ENCODE results near the gene NOL4L. TPM values are rescaled to one million over a fixed set of nuclear protein-coding genes. Genes with fewer than 3 reads are reported as not detected.
A peak's percentile ranks its signal among the peaks of the same experiment; 100 is the strongest.

The NOL4L gene
- polyA plus RNA-seq, 3 donors: 1.1 to 30.9 (median 2.8) TPM

DNA sequence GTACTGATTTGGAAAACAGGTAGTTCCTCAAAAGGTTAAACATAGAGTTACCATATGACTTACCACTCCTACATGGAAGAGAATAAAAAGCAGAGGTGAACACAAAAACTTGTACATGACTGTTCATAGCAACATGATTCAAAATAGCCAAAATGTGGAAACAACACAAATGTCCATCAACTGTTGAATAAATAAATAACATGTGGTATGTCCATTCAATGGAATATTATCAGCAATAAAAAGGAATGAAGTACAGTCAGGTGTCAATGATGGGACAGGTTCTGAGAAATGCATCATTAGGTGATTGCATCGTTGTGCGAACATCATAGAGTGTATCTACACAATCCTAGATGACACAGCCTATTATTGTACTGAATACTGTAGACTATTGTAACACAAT lies 35.3 kb downstream of the NOL4L start:
- Histone ChIP-seq H3K36me3 (replicated peaks in 1 of 2; ENCODE audit: control insufficient read depth in 1 of 2, insufficient read depth in 2 of 2, low read length in 2 of 2) (no peaks in the 10 kb centered on the region), H3K27me3 (ENCODE audit: control insufficient read depth in 2 of 2, insufficient read depth in 2 of 2, low read length in 2 of 2) (no peaks in the 10 kb centered on the region), H3K79me2 (ENCODE audit: insufficient read depth, low read length) (no peaks in the 10 kb centered on the region), H3K4me1 (ENCODE audit: control insufficient read depth in 1 of 2, insufficient read depth in 2 of 2, low read length in 2 of 2) (peaks cover 3 to 6% of the 10 kb centered on the region in 2 donors), H3K9me3 (replicated peaks in 1 of 2; ENCODE audit: control insufficient read depth in 1 of 2, insufficient read depth in 1 of 2, low read length in 2 of 2) (no peaks in the 10 kb centered on the region), H2AFZ (ENCODE audit: insufficient read depth, low read depth, low read length, poor library complexity, severe bottlenecking) (no peak overlapping the region), H3K9ac (ENCODE audit: insufficient read depth, low read length, poor library complexity, severe bottlenecking) (no peak overlapping the region), H3K27ac (ENCODE audit: low read depth in 1 of 2, low read length in 2 of 2) (no peak overlapping the region), H3K4me2 (replicated peaks; ENCODE audit: extremely low read depth, low read length, poor library complexity, severe bottlenecking) (no peak overlapping the region), H3K4me3 (replicated peaks in 1 of 3; ENCODE audit: low read depth in 2 of 3, low read length in 3 of 3) (no peak overlapping the region), H4K20me1 (ENCODE audit: insufficient read depth, low read length) (no peaks in the 10 kb centered on the region)
- Mint-ChIP-seq H3K9me3 (peaks cover 0 to 5% (median 0%) of the 10 kb centered on the region in 7 donors), H3K27ac (no peak overlapping the region), H3K4me1 (peaks cover 23% of the 10 kb centered on the region), H3K36me3 (no peaks in the 10 kb centered on the region), H3K27me3 (ENCODE audit: low read depth in 3 of 3) (no peaks in the 10 kb centered on the region), H3K4me3 (no peak overlapping the region)
- no peak for DNase-seq
- TF ChIP-seq, protein P1, sequence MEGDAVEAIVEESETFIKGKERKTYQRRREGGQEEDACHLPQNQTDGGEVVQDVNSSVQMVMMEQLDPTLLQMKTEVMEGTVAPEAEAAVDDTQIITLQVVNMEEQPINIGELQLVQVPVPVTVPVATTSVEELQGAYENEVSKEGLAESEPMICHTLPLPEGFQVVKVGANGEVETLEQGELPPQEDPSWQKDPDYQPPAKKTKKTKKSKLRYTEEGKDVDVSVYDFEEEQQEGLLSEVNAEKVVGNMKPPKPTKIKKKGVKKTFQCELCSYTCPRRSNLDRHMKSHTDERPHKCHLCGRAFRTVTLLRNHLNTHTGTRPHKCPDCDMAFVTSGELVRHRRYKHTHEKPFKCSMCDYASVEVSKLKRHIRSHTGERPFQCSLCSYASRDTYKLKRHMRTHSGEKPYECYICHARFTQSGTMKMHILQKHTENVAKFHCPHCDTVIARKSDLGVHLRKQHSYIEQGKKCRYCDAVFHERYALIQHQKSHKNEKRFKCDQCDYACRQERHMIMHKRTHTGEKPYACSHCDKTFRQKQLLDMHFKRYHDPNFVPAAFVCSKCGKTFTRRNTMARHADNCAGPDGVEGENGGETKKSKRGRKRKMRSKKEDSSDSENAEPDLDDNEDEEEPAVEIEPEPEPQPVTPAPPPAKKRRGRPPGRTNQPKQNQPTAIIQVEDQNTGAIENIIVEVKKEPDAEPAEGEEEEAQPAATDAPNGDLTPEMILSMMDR (IDR thresholded peaks at IDR 0.05): no peak
- WGBS (ENCODE audit: insufficient coverage): no CpG with 5 or more reads among the region's 2 CpGs
- intact Hi-C loops (cut with micrococcal nuclease): no loop called here

DNA sequence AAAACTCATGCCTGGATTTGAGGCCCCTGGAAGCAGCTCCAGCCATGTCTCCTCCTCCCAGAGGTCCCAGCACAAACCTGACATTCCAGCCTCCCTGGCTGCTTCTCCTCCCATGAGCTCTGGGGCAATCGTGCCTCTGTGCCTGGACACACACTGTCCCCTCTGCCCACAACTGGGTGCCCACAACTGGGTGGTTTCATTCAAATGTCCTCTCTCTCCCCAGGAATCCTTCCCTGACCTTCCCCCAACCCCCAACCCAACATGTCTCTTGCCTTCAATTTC lies 37.4 kb downstream of the NOL4L start:
- peak overlapping the region in 1 of 7 donors; percentile 3 for H3K27ac Mint-ChIP-seq
- no peaks in the 10 kb centered on the region for H4K20me1 ChIP-seq (ENCODE audit: insufficient read depth, low read length)
- no peaks in the 10 kb centered on the region for H3K27me3 Mint-ChIP-seq (ENCODE audit: low read depth in 3 of 3)
- H3K4me1 ChIP-seq (ENCODE audit: control insufficient read depth in 1 of 2, insufficient read depth in 2 of 2, low read length in 2 of 2): no peaks in the 10 kb centered on the region
- H3K4me2 ChIP-seq (replicated peaks; ENCODE audit: extremely low read depth, low read length, poor library complexity, severe bottlenecking): no peak overlapping the region
- no peak overlapping the region for H3K4me3 ChIP-seq (replicated peaks in 1 of 3; ENCODE audit: low read depth in 2 of 3, low read length in 3 of 3)
- H3K36me3 ChIP-seq (replicated peaks in 1 of 2; ENCODE audit: control insufficient read depth in 1 of 2, insufficient read depth in 2 of 2, low read length in 2 of 2): no peaks in the 10 kb centered on the region
- DNase-seq: no peak
- H3K9me3 Mint-ChIP-seq: peaks cover 0 to 4% (median 0%) of the 10 kb centered on the region in 7 donors
- WGBS (ENCODE audit: insufficient coverage): 92% methylated on average over 1 of the region's 1 CpG
- no peak overlapping the region for H3K9ac ChIP-seq (ENCODE audit: insufficient read depth, low read length, poor library complexity, severe bottlenecking)
- H3K9me3 ChIP-seq (replicated peaks in 1 of 2; ENCODE audit: control insufficient read depth in 1 of 2, insufficient read depth in 1 of 2, low read length in 2 of 2): no peaks in the 10 kb centered on the region
- intact Hi-C loops (cut with micrococcal nuclease): no loop called here
- H3K4me1 Mint-ChIP-seq: peaks cover 9% of the 10 kb centered on the region
- no peak overlapping the region for H3K27ac ChIP-seq (ENCODE audit: low read depth in 1 of 2, low read length in 2 of 2)
- H3K79me2 ChIP-seq (ENCODE audit: insufficient read depth, low read length): no peaks in the 10 kb centered on the region
- no peaks in the 10 kb centered on the region for H3K27me3 ChIP-seq (ENCODE audit: control insufficient read depth in 2 of 2, insufficient read depth in 2 of 2, low read length in 2 of 2)
- TF ChIP-seq, protein P1 (IDR thresholded peaks at IDR 0.05): no peak
- no peak overlapping the region for H3K4me3 Mint-ChIP-seq
- no peaks in the 10 kb centered on the region for H3K36me3 Mint-ChIP-seq
- no peak overlapping the region for H2AFZ ChIP-seq (ENCODE audit: insufficient read depth, low read depth, low read length, poor library complexity, severe bottlenecking)

Data from CD14-positive monocyte (primary cell).